HG02642 (cell line): ENCODE measurements around the gene FAM20C.
"Not testable (repeated sequence)": the region's sequence is repeated elsewhere in the genome, so short reads cannot be mapped to it uniquely, and the experiment has no call there.

Experiments
- ATAC-seq: cut with Tn5 transposase; IDR thresholded peaks from one replicate; pipeline ENCODE4 v1.9.1; 2021; ENCODE audit warnings: mild to moderate bottlenecking; ENCODE audit not compliant: unreplicated experiment, poor library complexity

Gene FAM20C

DNA sequence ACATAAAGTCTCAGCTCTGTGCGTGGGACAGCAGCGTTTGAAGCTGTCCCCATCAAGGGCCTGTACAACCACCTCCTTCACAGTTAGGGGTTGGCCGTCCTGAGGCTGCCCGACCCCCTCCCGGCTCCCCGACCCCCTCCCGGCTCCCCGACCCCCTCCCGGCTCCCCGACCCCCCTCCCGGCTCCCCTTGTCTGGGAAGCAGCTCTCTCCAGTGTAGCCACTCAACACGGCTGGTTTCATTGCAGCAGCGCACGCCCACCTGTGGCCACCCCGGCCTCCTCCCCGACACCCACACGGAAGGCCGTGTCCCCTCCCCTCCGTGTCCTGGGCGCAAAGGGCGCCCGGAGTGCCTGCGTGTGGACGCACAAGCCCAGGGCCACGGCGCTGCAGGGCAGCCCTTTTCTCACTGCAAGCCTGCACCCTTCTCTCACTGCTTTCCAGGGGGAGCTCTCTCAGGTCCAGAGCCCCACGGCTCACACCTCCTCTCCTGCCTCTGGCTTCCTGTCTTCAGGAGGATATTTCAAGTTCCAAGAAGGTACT lies 20.9 kb upstream of the FAM20C start:
- ATAC-seq: no peak

DNA sequence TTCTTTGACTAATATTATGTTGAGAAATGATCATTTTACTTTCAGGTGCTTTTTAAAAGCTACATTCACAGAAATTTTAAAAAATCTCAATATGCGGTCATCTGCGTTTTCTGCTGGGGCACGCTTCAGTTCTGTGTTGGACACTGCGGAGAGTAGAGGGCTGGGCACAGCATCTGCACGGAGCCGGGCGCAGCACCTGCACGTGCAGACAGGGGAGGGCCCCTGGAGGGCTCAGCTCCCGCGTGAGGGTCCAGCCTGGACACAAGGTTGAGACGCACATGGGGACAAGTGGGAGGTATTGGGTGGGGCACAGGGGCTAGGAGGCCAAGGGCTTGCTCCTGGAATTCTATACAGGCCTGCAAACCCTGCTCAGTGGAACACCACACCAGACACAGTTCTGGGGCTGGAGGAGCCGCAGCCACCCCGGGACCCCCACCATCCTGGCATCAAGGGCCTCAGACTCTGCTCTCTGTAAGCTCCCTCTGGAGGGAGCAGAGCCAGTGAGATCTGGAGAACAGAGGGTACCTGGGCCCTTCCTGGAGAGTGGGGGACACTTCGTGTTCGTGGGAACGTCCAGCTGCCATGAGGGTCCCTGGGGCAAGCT lies 20.4 kb upstream of the FAM20C start:
- no peak for ATAC-seq

DNA sequence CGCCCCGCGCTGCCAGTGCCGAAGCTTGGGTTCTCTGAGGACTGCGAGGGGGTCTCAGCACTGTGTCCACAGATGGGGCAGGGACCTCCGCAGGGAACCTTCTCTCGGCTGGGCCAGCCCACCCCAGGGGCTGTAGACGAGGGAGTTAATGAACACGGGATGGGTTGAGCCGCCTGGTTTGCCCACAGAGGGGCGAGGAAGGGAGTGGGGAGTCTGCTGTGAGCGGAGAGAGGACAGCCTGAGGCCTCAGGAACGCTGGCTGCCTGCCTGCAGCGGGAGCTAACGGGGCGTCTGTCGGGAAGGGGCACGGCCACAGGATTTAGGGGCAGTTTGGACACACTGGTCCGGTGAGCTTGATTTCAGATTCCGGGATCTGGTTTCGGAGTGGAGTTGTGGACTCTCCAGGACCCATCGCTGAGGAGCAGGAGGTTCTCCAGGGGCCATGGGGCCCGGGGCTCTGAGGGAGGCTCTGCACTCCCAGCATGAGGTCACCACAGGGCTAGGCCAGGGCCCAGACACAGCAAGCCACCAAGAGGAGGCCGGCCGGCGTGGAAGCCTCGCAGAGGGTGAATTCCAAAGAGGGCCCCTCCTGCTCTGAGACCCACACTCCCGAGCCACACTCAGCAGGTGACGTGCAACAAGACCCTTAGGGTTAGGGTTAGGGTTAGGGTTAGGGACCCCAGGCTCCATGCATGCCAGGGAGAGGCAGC lies 19.0 kb upstream of the FAM20C start:
- no peak for ATAC-seq

DNA sequence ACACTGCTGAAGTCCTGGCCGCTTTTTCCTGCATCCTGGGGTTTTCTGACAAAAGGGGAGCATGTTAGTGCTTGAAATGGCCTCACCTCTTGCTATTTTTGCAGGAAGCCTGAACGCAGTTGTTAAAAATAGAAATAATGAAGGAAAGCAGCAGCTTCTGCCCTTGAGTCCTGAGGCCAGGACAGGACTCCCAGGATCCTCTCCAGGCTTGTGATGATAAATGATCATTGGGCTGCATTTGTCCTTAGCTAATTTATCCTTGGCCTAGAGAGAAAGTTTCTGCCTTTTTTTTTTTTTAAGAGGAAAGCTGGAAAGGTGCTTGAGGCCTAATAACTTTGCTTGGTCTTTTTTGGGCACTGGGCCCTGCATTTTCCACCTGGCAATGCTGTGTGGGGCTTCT lies 17.7 kb upstream of the FAM20C start:
- no peak for ATAC-seq

DNA sequence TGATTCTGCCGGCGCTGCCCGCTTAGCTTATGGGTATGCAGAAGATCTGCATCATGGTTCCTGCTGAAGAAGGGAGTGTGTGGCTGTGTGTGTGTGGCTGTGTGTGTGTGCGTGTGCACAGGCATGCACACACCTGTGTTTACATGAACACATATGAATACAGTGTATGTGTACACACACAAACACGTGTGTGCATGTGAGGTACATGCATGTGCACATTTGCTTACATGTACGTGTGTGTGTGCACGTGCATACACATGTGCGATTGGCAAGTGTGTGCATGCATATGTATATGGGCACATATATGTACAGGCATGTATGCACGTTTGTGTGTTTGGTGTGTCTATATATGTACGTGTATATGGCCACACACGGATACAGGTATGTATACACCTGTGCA lies 16.4 kb upstream of the FAM20C start:
- ATAC-seq: no peak

- no peak for ATAC-seq
Measured at GRCh38 chr7:176381-176780, 16.0 kb upstream of the FAM20C start.

DNA sequence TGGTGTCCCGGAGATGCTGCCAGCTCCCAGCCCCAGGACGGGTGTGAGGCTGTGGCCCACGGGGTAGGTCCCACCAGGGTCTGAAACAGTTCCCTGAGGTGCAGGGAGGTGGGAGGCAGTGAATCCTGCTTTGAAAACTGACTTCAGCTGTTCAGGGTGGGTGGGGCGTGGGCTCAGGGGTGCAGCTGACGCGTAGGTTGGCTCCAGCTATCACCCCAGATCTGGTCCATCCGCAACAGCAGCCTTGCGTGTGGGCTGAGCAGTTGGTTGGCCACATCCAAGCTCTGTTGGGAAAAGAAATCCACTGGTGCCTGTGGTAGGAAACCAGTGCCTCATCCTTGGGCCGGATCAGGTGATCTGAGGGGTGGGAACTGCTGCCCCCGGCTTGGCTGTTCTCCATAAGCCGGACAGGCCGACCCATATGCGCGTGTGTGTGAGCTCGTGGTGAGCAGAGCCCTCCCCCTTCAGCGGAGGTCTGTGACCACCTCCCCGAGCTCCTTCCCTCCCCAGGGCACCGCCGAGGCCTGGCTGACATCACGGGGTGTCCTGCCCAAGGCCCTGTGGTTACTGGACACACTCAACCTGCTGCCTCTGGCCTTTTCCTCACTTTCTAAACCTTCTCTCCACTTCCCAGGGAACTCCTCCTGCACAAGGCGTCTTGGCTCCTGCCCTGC lies 15.4 kb upstream of the FAM20C start:
- ATAC-seq: no peak

GRCh38 chr7:178444-178843 lies 13.9 kb upstream of the FAM20C start:
- ATAC-seq: no peak

DNA sequence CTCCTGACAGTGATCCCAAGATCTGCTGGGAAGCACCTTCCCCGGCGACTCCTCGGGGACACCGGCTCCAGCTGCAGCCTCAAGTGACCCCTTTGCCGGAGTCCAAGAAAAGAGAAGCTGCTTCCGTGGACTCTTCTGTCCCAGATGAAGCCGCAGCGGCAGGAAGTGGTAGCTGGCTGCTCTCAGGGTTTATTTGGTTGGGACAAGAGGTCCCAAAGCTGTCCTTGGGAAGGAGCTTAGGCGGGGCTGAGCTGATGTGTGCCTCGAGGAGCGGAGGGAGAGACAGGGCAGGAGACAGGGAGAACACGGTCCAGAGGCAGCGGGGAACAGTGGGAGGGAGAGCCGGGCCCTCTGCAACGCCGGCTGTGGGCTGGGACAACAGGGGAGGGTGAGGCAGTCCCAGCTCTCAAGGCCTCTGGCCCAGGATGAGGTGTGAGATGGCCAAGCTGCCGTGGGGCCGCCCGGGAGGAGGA lies 13.1 kb upstream of the FAM20C start:
- ATAC-seq: no peak

DNA sequence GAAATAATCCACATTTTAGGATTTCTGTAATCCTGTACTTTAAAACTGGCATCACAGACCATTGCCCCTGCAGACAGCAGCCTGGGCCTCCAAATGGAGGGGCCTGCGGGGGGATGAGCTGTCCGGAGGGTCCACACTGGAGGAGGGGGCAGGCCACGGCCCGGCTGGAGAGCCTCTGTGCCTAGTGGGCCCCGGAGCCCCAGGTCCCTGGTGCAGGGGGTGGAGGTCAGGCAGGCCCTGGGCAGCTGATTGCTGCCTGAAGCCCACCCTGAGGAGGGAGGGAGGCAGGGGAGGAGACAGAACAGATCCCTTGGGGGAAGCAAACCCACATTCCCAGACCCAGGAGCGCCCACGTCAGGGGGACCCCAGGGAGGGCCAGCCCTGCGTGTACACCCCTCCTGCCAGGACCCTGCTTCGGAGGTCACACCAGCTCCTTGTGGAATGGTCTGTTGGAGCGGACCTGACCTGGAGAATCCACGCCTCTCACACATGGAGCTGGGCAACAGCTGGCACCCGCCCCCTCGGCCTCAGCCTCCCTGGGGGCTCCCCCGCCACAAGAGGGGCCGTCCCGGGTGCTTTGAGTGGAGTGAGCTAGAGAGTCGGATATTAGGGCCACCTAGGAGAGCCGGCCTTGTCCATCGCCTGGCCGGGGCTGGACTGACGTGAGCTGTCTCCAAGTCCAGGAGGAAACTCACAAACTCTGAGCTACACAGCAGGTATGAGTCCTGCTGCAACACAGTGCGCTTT lies 12.2 kb upstream of the FAM20C start:
- no peak for ATAC-seq

DNA sequence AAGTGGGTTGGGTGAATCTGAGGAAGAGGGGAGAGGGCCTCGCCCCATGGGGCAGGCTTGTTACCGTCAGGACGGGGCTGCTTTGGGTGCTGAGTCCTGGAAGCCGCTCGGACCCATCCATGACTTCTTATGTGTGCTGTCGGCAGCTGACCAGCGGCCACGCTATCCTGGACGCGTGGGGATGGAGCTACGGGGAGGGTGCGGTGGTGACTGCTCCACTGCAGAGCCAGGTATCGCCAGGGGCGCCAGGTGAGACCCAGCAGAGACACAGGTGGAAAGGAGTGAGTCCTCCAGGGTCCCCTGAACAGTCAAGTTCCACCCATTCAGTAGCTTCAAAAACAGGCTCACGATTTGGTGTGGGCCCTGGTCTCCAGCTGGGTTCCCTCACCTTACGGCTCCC lies 10.6 kb upstream of the FAM20C start:
- ATAC-seq: no peak

GRCh38 chr7:182502-182901 lies 9.9 kb upstream of the FAM20C start:
- not testable (repeated sequence) for ATAC-seq

DNA sequence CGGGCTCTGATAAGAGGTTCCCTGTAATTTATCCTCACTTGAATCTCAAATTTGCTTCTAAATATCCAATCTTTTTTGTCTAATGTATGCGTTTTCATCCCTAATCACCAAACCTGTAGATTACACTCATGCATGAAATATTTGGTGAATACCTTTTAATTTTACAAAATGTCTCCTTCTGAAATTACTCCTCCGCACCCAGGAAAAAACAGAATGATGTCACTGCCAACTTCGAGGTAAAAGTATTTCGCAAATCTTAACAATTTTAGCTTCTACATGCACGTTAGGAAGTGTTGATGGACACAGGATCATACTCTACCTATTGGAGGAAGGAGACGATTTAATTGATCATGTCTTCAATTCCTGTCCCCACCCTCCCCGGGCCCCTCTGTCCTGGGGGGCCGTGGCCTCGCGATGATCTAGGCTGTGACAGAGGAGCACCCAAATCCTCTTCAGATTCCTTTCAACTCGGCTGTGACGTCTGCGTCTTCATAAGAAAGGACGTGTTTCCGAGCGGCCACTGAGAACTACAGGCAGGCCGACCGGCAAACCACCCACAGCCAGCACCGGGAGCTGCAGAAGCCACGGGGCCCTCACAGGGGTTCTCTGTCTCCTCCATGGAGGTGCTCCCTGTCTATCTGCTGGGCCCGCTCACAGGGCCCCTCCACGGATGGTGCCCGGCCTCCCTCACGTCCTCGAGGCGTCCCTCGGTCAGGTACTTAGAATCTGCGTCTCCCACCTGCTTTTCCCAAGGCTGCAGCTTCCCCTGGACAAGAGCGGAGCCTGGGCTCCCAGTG lies 8.7 kb upstream of the FAM20C start:
- no peak for ATAC-seq

DNA sequence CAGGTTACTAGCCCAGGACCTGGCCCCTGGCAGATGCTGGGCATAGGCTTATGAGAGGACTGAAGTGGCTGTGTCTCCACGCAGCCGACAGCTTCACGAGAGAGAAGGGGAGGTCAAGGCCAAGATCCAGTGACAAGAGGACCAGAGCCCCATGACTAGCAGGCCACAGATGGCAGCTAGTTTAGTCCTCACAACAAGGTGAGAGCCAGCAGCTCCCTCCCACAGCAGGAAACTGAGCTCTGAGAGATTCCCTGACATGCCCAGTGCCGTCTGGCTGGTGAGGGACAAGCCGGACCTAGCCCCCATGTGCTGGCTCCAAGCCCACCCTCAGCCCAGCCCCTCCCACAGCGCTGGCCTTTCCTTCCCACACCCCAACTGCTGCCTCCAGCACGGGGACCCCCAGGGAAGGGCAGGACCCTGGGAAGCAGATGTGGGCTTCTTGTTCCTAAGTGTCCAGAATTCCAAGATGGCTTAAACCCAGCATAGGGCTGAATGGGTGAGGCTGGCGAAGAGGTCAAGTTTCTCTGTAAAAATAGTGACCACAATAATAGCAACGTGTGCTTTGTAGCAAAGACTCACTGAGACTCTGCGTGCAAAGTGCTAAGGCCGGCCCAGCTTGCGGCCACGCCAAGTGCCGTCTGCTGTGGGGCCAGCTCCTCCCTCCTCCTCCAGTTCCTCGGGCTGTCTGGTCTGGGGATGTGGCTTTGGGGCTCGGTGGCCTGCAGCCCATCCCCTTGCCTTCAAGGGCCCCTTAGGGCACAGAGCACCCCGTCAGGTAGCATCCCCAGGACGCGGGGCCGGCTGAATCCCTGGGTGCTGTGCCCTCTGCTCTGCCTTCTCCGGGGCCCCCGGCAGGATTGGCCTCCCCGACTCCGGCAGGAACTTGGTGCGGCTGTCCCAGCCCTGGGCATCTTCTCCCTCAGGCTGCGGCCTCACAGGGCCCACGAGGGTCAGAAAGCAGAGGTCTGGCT lies 7.8 kb upstream of the FAM20C start:
- no peak for ATAC-seq

GRCh38 chr7:186516-187113 lies 5.8 kb upstream of the FAM20C start:
- no peak for ATAC-seq

- ATAC-seq: no peak
Measured at GRCh38 chr7:187227-187927, 5.0 kb upstream of the FAM20C start.

- no peak for ATAC-seq
Measured at GRCh38 chr7:188174-188573, 4.2 kb upstream of the FAM20C start.
